ENCODE results near the gene LRRC59. TPM values are rescaled to one million over a fixed set of nuclear protein-coding genes. Genes with fewer than 3 reads are reported as not detected.

LRRC59 gene
- total and polyA plus RNA-seq, 8 donors: 29.3 to 114 (median 72.4) TPM

DNA sequence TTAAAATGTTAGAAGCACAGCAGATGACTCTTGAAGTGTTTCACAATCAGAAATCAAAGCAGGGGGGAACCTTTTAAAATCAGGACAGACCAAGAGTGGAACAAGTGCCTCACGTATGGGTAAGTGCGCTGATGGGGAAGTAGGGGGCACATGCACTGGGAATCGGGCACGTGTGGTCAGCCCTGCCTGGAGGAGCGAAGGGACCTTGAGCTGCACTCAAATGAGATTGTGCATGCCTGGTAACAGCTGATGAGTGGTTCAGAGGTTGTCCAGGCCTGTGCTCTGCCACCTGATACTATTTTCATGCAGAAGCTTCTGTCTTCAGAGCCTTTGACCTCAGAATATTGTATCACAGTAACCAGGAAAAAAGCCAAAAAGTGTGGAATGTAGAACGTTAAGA is 65.1 kb downstream of the LRRC59 start:
- ATAC-seq (no peak), FAIRE-seq (no peak), DNase-seq (no peak)
- H3K27ac ChIP-seq: no peak overlapping the region
- no peaks in the 10 kb centered on the region for H3K36me3 ChIP-seq
- H3K9me3 ChIP-seq: no peaks in the 10 kb centered on the region
- TF ChIP-seq, protein P1, sequence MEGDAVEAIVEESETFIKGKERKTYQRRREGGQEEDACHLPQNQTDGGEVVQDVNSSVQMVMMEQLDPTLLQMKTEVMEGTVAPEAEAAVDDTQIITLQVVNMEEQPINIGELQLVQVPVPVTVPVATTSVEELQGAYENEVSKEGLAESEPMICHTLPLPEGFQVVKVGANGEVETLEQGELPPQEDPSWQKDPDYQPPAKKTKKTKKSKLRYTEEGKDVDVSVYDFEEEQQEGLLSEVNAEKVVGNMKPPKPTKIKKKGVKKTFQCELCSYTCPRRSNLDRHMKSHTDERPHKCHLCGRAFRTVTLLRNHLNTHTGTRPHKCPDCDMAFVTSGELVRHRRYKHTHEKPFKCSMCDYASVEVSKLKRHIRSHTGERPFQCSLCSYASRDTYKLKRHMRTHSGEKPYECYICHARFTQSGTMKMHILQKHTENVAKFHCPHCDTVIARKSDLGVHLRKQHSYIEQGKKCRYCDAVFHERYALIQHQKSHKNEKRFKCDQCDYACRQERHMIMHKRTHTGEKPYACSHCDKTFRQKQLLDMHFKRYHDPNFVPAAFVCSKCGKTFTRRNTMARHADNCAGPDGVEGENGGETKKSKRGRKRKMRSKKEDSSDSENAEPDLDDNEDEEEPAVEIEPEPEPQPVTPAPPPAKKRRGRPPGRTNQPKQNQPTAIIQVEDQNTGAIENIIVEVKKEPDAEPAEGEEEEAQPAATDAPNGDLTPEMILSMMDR (IDR thresholded peaks at IDR 0.05): no peak
- intact Hi-C loops (cut with DNase I): no loop called here
- H3K4me1 ChIP-seq: no peaks in the 10 kb centered on the region
- H3K4me3 ChIP-seq: no peak overlapping the region
- 42% methylated on average over 6 of the region's 6 CpGs for WGBS, 2 donors
- no peaks in the 10 kb centered on the region for H3K27me3 ChIP-seq

Other genes starting within 250 kb of the LRRC59 start
- 10 to 100 TPM; 13.5 to 34.6 (median 17.7) TPM for gene PPP1R9B, start 246.8 kb downstream of the LRRC59 start, total RNA-seq
- 10 to 100 TPM; 14.3 to 29.2 TPM for gene PPP1R9B, start 246.8 kb downstream of the LRRC59 start, polyA plus RNA-seq
- gene SGCA, start 231.5 kb downstream of the LRRC59 start, total RNA-seq: 1 to 10 TPM in 2 of 6 donors, under 1 TPM in 1, not detected in 3; 0.31 to 1.1 (median 1.0) TPM
- 1 to 10 TPM; 1.7 to 3.0 TPM for gene SGCA, start 231.5 kb downstream of the LRRC59 start, polyA plus RNA-seq
- gene COL1A1, start 195.9 kb downstream of the LRRC59 start, total RNA-seq: 100 to 1,000 TPM in 2 of 6 donors, 10 to 100 TPM in 3, 1 to 10 TPM in 1; 9.0 to 875 (median 36.6) TPM
- 10 to 100 TPM; 10.4 to 22.2 TPM for gene COL1A1, start 195.9 kb downstream of the LRRC59 start, polyA plus RNA-seq
- gene TMEM92, start 123.1 kb downstream of the LRRC59 start, total RNA-seq: under 1 TPM; 0.12 to 1.00 (median 0.40) TPM
- gene TMEM92, start 123.1 kb downstream of the LRRC59 start, polyA plus RNA-seq: under 1 TPM; 0.11 to 0.14 TPM
- 10 to 100 TPM in 5 of 6 donors, 1 to 10 TPM in 1; 9.8 to 15.0 (median 11.7) TPM for gene XYLT2, start 51.4 kb downstream of the LRRC59 start, total RNA-seq
- gene XYLT2, start 51.4 kb downstream of the LRRC59 start, polyA plus RNA-seq: 10 to 100 TPM; 15.2 to 15.5 TPM
- gene MRPL27, start 24.3 kb downstream of the LRRC59 start, total RNA-seq: 10 to 100 TPM; 19.6 to 29.1 (median 23.9) TPM
- 10 to 100 TPM; 84.5 to 89.0 TPM for gene MRPL27, start 24.3 kb downstream of the LRRC59 start, polyA plus RNA-seq
- gene EME1, start 24.3 kb downstream of the LRRC59 start, total RNA-seq: under 1 TPM in 4 of 6 donors, not detected in 2; 0.19 to 0.94 (median 0.29) TPM
- gene EME1, start 24.3 kb downstream of the LRRC59 start, polyA plus RNA-seq: under 1 TPM; 0.45 to 0.46 TPM
- 10 to 100 TPM in 5 of 6 donors, 1 to 10 TPM in 1; 8.5 to 26.0 (median 18.1) TPM for gene ACSF2, start 28.7 kb upstream of the LRRC59 start, total RNA-seq
- gene ACSF2, start 28.7 kb upstream of the LRRC59 start, polyA plus RNA-seq: 10 to 100 TPM; 42.4 to 61.2 TPM
- gene CHAD, start 71.4 kb upstream of the LRRC59 start, total RNA-seq: 10 to 100 TPM in 1 of 6 donors, 1 to 10 TPM in 5; 1.7 to 10.0 (median 5.0) TPM
- 10 to 100 TPM; 13.4 to 26.2 TPM for gene CHAD, start 71.4 kb upstream of the LRRC59 start, polyA plus RNA-seq
- gene RSAD1, start 81.3 kb upstream of the LRRC59 start, total RNA-seq: 10 to 100 TPM; 20.1 to 35.7 (median 30.1) TPM
- gene RSAD1, start 81.3 kb upstream of the LRRC59 start, polyA plus RNA-seq: 10 to 100 TPM; 42.5 to 49.4 TPM
- 1 to 10 TPM in 3 of 6 donors, under 1 TPM in 3; 0.43 to 1.1 (median 0.80) TPM for gene MYCBPAP, start 110.9 kb upstream of the LRRC59 start, total RNA-seq
- gene MYCBPAP, start 110.9 kb upstream of the LRRC59 start, polyA plus RNA-seq: 1 to 10 TPM; 1.1 to 1.7 TPM
- gene EPN3, start 135.2 kb upstream of the LRRC59 start, total RNA-seq: 10 to 100 TPM in 4 of 6 donors, 1 to 10 TPM in 2; 7.6 to 30.2 (median 12.7) TPM
- gene EPN3, start 135.2 kb upstream of the LRRC59 start, polyA plus RNA-seq: 10 to 100 TPM in 1 of 2 donors, 1 to 10 TPM in 1; 6.9 to 25.4 TPM
- gene SPATA20, start 149.7 kb upstream of the LRRC59 start, total RNA-seq: 10 to 100 TPM; 26.9 to 42.3 (median 36.1) TPM
- gene SPATA20, start 149.7 kb upstream of the LRRC59 start, polyA plus RNA-seq: 10 to 100 TPM; 70.1 to 80.8 TPM
- under 1 TPM in 5 of 6 donors, not detected in 1; 0.03 to 0.37 (median 0.09) TPM for gene CACNA1G, start 163.2 kb upstream of the LRRC59 start, total RNA-seq
- under 1 TPM; 0.02 to 0.11 TPM for gene CACNA1G, start 163.2 kb upstream of the LRRC59 start, polyA plus RNA-seq
- 100 to 1,000 TPM in 1 of 6 donors, 10 to 100 TPM in 5; 47.2 to 103 (median 83.4) TPM for gene ABCC3, start 237.4 kb upstream of the LRRC59 start, total RNA-seq
- gene ABCC3, start 237.4 kb upstream of the LRRC59 start, polyA plus RNA-seq: 100 to 1,000 TPM; 163 to 209 TPM